HUDEP-2 (cell line): ENCODE measurements around the gene PIGW.

Source experiments
- DNase-seq, 76 experiments: peaks; one replicate each; lab custom pipeline; 2025; ENCODE audit not compliant: unreplicated experiment in 76 of 76; lab: John Stamatoyannopoulos, UW

PIGW gene

DNA sequence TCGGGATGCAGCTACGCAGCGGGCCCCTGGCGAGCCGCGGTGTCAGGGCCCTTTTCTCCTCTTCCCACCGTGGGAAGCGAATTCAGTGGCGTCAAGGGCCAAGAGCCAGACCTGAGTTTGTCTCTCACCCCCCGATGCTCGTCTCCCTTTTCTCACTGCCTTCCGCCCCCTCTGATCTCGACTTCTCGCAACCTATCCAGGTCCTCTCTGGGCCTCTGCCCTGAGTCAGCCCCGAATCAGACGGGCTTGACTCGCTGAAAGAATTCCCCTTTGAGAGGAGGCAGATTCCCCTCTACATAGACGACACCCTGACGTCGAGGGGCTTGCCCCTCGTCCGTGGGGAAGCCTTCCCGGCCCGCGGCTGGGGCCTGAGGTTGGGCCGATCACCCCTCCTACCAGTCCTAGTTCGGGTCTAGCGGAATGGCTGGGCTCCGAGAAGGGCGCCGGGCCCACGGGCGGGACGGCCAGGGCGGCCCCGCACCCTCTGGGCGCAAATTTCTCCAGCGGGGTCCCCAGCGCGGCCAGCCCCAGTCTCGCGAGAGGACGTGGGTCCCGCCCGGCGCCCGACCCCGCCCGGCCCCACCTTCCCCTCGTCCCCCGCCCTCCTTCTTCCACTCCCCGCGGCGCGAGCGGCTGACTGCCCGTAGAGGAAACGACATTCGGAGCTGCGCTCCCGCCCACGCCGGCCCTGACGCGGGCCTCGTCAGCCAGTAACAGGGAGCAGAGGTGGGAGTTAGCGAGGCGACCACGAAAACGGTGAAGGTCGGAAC lies 9.7 kb downstream of the PIGW start, which contains the start of gene GGNBP2:
TSS of gene GGNBP2 (plus strand) at position 613 of the 770 bp plus-strand sequence. CDS start 806 bp downstream, outside the sequence.
- DNase-seq = peak in 75 of 76 experiments; percentile 32 to 92 (median 79)

DNA sequence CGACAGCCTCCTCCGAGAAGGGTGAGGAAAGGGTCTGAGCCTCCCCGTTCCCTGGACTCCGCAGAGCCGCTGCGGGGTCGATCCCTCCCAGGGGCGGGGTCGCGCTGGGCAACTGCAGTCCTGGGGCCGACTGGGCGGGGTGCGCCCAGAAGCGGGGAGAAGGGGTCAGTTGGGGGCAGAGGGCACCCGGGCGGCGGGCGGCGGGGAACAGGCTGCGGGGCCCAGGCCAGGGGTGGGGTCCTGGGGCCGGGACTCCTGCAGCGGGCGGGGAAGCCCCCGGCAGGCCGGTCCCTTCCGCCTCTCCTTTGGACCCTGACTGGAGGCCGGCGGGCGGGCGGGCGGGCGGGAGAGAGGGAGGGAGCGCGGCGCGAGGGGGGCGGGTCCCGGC lies 10.3 kb downstream of the PIGW start:
- peak in 52 of 76 experiments; percentile 32 to 94 (median 76) for DNase-seq

DNA sequence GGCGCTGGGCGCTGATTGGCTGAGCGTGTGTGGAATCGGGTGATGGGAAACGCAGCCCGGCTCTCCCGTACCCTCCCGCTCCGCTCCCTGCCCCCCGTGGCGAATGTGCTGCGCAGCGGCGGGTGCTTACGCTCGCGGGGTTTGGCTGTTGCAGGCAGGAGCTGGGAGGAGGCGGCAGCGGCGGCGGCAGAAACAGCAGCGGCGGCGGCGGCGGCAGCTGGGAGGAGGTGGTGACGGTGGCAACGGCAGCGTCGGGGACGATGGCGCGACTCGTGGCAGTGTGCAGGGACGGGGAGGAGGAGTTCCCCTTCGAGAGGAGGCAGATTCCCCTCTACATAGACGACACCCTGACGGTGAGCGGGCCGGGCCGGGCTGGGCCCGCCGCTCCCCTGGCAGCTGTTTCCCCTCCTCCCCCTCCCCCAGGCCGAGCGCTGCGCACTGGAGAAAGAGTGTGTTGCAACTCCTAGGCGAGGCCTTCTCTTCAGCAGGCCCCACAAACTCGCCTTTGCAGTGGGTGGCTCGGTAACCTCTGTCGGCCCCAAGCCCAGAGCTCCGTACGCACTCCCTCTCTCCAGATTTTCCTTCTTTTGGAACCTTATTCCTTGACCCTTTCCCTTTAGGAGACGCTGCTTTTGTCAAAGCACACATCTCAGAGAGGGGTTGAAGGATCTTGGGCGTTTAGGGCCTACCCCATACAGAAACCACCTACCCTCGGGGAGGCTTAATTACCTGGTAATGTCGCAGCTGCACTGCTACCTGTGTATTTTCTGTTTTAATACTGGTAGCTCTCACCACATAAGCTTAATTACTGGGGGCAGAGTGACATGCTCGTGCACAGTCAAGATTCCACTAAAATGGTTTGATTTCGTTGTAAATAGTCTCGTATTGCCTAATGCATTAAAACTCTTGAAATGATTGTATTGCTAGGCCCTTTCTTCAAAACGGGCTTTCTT lies 11.0 kb downstream of the PIGW start:
- DNase-seq = peak; percentile 55 to 97 (median 93)

DNA sequence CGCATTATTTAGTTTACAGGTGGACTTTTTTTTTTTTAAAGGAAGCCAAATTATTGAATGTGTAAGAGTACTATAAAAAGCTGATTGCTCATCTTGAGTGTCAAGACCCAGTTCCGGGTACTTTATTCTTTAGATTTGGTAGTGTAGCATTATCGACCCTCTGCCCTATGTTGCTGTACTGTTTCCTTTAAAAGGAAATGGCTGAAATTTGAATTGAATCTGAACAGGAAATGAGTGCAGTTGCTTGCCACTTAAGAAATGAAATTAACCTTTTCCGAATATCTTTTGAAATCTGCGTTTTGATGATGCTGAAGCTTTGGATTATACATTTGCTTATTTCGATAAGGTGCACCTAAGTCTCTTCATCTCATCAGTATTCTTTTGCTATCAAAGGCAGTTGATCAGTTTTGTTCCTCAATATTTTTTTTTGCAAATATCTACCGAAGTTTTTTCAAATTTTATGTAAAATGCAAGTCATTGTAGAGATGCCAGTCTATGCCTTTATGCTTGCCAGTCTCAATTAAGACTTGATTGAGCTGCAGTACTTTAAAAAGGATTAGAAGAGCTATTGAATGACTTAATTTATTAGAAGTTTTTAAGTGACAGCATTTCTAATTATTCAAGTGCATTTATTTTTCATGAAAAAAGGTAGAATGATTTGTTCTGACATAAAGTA lies 11.8 kb downstream of the PIGW start:
- DNase-seq = no peak

DNA sequence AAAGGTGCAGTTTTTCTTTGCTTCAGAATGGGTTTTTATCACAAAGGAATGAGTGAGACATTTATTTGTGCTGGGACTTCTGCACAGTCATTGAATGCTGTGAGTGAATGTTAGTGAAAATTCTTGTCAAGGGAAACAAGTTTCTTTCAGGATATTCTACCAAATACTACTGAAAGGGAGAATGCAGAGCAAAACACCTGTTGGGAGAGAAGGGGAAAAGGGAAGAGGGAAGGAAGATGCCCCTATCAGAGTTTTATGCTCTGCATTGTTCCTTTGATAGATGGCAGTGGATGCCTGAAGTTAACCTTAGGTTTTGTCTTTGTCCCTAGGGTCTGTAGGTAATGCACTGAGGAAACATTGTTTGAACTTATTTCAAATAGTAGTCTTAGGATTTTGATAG lies 13.0 kb downstream of the PIGW start:
- DNase-seq = no peak

DNA sequence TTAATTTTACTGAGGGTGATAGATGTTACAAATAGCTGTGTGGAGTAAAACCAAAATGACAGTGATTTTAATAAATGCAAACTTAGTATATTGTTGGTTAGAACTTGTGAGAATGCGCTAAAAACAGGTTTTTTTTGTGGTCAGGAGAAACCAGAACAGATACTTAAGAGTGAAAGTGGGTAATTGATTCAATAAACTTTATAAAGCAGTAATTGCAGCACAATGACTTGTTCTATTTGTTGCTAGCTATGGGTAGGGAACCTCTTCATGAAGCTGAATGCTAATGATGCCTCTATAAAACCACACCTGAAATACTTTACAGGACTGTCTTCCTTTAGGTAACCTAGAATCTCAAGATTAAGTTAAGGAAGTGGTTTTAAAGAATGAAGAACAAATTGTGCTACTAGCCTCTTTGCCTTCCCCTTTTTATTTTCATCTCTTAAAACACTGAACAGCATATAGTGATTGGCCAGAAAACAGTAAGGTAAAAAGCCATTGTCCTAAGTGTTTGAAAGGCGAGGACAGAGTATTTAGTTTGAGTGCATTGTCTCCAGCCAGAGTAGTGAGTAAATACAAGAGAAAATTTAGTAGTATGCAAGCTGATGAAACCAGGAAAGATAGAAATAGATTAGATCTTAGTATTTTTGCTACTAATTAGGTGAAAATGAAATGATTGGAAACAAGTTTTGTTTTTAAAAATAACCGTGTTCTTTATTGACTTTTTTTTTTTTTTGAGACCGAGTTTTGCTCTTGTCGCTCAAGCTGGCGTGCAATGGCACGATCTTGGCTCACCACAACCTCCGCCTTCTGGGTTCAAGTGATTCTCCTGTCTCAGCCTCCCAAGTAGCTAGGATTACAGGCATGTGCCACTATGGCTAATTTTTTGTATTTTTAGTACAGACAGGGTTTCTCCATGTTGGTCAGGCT lies 16.0 kb downstream of the PIGW start:
- no peak for DNase-seq

DNA sequence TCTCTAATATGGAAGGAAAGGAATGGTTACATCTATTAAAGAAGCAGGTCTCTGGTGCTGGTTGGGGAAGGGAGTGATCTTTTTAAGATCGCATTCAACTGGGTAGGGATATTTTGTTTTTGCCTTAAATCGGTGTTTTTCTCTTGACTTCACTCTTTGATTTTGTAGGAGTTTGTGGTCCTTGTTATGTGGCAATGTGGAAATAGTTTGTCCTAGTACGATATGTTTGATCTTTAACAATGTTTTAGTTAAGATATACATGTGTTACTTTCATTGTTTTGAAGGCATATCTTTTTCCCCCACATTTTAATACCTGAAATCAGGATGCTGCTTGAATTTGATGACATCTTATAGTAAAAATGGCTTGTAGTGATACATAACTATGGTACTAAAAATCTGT lies 18.7 kb downstream of the PIGW start:
- no peak for DNase-seq

DNA sequence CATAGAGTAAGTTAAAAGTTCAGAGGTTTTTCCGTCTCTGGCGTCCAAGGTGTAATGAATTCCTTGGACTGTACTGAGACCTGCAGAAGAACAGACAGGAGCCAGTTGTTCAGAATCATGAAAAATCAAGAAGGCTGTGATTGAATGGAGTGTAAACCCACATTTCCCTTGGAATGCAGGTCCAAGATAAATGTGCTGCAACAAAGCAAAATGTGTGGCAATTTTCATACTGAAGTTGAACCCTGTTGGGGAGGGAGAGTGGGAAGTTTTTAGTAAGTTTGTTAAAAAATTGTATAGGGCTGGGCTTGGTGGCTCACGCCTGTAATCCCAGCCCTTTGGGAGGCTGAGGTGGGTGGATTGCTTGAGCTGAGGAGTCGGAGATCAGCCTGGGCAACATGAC lies 31.3 kb downstream of the PIGW start:
- no peak for DNase-seq

DNA sequence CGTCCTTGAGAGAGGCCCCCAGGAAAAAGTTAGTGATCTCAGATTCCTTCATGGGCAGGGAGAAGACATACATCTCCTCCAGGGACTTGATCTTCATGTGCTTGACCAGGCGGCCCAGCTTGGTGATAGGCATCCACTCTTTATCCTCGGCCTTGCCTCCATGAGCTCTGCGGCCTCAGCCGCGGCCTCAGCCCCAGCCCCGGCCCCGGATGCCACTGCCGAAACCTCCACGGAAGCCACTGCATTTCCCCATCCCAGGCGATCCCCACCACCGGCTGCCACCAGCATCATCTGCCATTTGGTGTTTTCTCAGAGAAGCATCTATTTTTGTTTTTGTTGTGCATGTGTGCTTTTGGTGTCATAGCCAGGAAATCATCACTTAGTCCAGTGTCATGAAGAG lies 40.2 kb downstream of the PIGW start:
- DNase-seq = no peak

DNA sequence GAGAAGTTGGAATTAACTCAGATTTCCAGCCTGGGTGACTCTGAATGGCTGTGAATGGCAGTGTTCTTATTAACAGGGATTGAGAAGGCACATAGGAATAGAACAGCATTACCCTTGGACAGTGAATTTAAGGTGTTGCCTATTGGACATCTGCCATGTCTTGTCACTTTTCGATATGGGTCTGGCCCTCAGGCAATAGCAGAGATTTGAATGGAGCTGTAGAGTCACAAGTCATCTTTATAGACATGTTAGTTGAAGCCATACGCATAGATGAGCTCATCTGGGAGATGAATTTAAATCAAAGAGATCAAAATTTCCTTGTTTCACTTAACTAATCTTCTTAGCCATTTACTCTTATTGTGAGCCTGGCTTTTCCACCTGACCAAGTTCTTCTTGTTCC lies 42.0 kb downstream of the PIGW start:
- peak in 9 of 76 experiments; percentile 2 to 30 (median 13) for DNase-seq

DNA sequence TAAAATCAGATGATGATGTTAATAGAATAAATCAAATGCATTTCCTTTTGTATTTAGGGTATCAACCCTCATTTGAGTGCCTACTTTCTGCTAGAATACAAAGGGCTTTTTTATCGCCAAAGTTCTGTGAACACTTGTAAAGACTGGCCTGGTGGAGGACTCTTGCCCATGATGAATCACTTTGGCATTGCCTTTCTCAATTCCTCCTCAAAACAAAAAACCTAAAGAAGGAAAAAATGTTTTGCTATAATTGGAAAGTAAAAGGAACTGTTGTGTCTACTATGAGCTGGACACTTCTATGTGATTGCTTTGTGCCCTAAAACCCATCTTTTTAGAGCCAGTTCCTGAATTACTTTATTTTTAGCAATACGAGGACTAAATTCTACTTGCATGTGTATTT lies 43.9 kb downstream of the PIGW start:
- DNase-seq = no peak

DNA sequence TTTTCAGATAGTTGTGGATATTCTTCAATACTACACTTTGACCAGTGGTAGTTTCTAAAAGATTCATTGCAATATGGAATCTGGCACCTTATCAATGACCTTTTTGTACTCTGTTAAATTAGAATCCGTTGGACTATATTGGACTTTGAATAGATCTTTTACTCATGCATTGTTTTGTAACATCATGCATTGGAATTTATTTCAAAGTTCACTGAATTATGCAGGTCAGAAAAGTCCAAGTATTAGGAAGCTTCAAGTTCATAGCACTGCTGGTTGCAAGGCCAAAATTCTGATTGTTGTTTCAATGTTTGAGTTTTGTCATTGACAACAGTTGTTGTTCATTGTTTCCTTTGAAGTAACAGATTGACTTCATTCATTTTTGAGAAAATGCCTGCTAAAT lies 49.0 kb downstream of the PIGW start:
- no peak for DNase-seq

DNA sequence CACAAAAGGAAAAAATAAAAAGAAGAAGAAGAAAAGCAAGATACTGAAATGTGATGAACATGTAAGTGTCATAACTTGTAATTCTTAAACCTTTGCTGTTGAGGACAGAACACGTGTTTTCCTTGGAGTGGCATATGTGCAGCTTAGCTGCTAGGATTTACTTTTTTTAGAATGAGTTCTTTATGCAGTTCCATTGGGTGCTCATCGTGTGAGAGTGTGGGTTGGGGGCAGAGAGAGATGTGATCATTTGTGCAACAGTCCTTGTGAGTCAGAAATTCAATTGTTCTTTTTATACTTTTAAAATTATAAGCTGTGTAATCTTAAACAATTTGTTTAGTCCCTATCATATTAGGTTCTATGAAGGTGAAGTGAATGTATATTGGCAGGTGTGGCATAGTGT lies 51.4 kb downstream of the PIGW start:
- DNase-seq = no peak
